Measurements from ENCODE around the gene TMEM120B.

TMEM120B gene

DNA sequence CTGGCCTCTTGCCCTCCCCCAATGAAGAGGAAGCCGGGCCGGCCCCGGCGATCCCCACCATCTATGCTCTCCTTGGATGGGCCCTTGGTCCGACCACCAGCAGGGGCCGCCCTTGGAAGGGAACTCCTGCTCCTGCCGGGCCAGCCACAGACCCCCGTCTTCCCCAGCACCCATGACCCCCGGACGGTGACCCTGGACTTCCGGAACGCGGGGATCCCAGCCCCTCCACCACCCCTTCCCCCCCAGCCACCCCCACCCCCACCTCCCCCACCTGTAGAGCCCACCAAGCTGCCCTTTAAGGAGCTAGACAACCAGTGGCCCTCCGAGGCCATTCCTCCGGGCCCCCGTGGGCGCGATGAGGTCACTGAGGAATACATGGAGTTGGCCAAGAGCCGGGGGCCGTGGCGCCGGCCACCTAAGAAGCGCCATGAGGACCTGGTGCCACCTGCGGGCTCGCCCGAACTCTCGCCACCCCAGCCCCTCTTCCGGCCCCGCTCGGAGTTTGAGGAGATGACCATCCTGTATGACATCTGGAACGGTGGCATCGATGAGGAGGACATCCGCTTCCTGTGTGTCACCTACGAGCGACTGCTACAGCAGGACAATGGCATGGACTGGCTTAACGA, 110.7 kb downstream of the TMEM120B start:
- no peak for DNase-seq

DNA sequence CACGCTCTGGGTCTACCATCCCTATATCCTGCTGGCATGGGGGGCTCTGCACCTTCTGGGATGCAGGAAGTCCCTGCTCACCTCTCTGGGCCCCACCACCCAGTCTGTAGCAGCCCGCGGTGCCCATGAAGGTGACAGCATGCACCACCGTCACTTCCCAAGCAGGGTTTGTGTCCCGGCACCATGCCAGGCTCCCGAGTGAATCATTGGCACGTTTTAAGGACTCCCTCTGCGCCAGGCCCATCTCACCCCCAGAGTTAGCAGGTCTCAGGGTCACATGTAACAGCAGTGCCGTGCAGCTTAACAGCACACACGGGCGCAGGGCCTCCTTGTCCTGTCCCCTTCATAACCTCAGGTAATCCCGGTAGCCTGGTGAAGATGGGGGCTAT, 111.2 kb downstream of the TMEM120B start:
- DNase-seq: no peak

DNA sequence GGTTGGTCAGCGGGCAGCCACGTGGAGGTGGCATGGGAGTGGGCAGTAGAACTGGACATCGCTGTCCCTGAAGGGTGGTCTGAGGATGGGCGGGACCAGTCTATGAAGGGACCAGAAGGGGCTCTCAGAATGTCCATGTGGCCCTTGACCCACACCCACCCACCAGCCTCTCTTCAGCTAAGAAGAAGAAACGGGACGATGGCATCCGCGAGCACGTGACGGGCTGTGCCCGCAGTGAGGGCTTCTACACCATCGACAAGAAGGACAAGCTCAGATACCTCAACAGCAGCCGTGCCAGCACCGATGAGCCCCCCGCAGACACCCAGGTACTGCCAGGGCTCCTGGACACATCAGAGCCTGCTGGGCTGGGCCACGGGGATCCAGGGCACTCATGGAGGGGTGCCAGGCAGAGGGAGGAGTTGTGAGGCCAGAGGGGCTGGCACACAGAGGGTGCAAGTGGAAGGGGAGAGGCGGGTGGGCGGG, 112.5 kb downstream of the TMEM120B start:
- no peak for DNase-seq

DNA sequence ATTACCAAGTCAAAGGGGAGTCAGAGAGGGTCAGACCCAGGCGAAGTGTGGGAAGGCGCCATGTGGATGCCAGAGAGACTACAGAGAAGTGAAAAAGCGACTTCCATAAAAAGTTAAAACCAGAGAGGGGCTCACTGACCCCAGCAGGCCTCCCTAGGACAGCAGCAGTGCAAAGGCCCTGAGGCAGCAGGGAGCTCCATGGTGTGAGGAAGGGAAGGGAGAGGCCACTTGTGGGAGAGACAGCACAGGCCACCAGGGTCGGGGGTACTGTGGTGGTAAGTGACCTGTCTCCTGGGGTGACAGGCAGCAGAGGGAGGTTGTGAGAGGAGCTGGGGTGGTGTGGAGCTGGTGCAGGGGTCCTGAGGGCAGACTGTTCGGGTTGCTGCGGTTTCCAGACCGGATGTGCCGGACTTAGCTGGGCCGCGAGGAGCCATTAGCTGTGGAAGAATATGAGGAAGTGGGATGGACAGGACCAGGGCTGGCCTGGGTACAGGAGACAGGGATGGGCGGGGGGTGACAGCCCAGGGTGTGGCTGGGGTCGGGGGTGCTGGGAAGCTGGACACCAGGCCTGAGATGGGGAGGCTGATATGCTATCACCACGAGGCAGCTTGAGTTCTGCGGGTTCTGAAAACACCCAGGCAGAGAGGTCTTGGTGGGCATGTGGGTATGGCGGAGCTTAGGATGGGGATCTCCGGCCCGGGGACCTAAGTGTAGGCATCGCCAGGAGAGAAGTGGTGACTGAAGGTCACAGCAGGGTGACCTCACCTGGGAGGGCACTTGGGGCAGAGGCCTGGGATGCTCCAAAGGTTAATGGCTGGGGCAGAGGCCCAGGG, 114.0 kb downstream of the TMEM120B start:
- DNase-seq: no peak

DNA sequence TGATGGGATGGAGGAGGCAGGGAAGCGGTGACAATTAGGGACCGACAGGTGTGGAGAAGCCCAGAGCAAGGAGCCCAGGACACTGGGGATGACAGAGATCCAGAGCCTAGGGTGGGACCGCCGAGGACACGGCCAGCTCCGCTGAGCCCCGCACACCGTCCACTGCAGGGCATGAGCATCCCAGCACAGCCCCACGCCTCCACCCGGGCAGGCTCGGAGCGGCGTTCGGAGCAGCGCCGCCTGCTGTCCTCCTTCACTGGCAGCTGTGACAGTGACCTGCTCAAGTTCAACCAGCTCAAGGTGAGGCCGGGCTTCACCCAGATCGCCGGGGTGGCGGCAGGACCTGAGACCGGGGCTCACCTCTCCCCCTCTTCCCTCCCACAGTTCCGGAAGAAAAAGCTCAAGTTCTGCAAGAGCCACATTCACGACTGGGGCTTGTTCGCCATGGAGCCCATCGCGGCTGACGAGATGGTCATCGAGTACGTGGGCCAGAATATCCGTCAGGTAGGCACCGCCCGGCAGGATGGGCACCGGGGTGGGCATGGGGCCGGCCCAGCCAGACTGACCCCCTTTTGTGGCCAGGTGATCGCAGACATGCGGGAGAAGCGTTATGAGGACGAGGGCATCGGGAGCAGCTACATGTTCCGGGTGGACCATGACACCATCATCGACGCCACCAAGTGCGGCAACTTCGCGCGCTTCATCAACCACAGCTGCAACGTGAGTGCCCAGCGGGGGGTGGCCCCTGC, 115.0 kb downstream of the TMEM120B start:
- no peak for DNase-seq

DNA sequence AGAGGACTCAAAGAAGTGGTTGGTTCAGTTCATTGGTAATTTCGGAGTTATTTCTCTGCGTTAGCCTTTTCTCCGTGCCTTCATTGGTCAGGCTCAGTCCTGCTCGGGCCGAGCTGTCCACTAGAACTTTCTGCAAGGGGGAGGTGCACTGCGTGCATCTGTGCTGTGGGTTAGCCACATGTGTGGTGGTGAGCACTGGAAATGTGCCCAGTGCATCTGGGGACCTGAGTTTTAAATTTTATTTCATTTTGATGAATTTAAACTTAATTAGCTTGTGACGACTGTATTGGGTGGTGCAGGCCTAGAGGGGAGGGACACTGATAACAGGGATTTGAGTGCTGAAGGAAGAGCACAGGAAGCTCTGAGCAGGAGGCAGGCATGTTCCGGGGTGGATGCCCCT, 115.8 kb downstream of the TMEM120B start:
- no peak for DNase-seq

DNA sequence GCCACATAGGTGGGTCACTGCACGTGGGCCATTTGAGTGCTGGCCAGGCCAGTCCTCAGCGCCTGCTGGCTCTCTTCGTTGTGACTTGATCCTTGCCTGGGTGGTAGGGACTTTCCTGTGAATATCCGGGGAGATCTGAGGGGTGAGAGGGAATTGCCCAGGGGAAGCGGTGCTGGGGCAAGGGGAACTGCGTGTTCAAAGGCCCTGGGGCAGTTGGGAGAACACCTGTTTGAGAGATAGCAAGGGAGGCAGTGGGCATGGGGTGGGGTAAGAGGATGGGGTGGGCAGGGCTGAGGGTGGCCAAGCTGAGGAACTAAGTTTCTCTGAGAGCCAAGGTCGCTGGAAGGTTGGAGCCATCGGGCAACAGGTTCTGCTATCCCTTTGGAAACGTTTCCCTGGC, 116.3 kb downstream of the TMEM120B start:
- DNase-seq: no peak

DNA sequence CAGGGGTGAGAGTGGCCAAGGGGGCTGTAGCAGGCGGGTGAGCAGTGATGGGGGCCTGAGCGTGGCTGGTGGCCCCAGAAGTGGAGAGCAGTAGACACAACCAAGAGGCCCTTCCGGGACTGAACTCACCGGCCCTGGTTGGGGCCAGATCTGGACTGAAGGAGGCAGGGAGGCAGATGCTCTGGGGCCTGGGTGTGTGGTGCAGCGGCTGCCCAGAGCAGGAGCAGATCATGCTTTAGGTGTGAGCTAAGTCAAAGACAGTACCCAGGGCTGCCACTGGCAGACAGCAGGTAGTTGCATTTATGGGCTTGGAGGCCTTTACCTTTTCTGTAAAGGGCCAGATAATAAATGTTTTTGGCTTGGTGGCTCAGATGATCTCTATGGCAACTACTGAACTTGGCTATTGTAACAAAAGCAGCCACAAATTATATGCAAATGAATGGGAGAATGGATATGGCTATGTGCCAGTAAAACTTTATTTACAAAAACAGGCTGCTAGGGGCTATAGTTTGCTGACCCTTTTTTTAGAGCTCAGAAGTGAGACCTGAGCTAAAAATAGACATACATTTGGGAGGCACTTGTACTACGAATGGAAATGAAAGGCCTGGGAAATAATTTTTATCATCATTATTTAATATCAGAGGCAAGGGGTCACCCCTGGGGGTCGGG, 116.8 kb downstream of the TMEM120B start:
- DNase-seq: no peak

DNA sequence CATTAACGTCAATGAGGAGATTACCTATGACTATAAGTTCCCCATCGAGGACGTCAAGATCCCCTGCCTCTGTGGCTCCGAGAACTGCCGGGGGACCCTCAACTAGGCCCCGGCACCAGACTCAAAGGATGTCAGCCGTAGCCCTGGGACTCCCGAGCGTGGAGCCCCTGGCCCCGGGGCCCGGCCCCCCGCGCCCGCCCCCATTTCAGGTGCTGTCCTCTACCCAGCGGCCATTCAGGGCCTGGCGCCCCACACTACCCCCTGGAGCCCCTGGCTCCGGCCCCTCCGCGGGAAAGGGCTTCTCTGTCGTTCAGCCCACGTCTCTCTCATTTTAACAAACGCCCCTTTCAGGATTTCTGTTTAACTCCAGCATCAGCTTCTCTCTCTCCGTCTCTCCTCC, 117.6 kb downstream of the TMEM120B start:
- no peak for DNase-seq

DNA sequence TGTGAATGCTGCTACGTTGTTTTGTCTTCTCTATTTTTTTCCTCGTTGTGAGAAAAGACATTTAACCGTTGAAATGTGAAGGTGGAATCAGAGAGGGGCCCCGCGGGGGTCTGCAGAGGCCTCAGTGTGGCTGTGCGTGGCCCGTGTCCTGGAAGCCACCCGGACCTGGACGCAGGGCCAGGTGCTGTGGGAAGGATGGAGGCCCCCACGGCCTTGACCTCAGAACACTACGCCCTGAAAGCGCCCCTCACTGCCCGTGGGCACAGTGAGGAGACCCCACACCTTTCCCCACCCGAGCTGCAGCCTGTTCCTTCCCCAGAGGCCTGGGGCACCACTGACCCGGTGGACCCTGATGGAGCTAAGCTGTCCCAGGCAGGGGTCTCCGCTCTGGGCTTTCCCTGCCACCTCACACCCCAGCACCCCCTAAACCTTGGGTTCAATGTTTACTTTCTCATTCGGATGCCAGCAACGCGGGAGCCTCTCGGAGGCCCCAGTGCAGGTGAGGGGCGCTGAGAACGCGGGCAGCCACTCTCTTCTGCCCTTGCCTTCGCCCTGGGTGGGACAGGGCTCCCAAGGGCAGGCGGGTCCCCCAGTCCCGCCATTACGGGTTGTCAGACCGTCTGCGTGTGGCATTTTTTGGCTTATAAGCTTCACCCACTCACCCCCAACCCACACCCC, 118.2 kb downstream of the TMEM120B start:
- no peak for DNase-seq

All from activated CD4-positive, alpha-beta T cell treated with anti-CD3 and anti-CD28 coated beads, Interleukin-2, amount 50 U/mL, for 1 hour (primary cell).